Left renal cortex interstitium (tissue), 4 donors: Measurements from ENCODE around the gene ANKRD33B. TPM values are rescaled to one million over a fixed set of nuclear protein-coding genes. Genes with fewer than 3 reads are reported as not detected.
"Not testable (repeated sequence)": the region's sequence is repeated elsewhere in the genome, so short reads cannot be mapped to it uniquely, and the experiment has no call there.

Source experiments
- DNase-seq, 4 donors: peaks; one replicate each; pipeline ENCODE4 v3.0.0-alpha.2; 2013; ENCODE audit warnings: low read depth in 4 of 4, low spot score in 2 of 4, missing footprints in 1 of 4
- polyA plus RNA-seq, 4 donors: library from polyadenylated mRNA; unstranded; fragments of 120-200 nt; gene quantifications; one replicate each; pipeline ENCODE4 v1.2.1, GENCODE V29; 2013; ENCODE audit not compliant: insufficient read length in 4 of 4

ANKRD33B gene
- polyA plus RNA-seq, 4 donors: 1.5 to 1.7 (median 1.6) TPM

GRCh38 chr5:10556289-10556807 lies 7.5 kb upstream of the ANKRD33B start:
- no peak for DNase-seq

- no peak for DNase-seq
These were observed 6.8 kb upstream of the ANKRD33B start for GRCh38 chr5:10556893-10557746.

- DNase-seq: no peak
These were observed 4.7 kb upstream of the ANKRD33B start for GRCh38 chr5:10559151-10559550.

GRCh38 chr5:10559871-10560270 lies 4.0 kb upstream of the ANKRD33B start:
- DNase-seq: no peak

- no peak for DNase-seq
These were observed 1.4 kb upstream of the ANKRD33B start for GRCh38 chr5:10562201-10563109.

GRCh38 chr5:10563110-10563944 lies 543 bp upstream of the ANKRD33B start:
- DNase-seq: no peak

- no peak for DNase-seq
These were observed 1.2 kb downstream of the ANKRD33B start for GRCh38 chr5:10564838-10565784.

- DNase-seq: no peak
These were observed 2.1 kb downstream of the ANKRD33B start for GRCh38 chr5:10565785-10566542.

GRCh38 chr5:10566543-10567068 lies 2.7 kb downstream of the ANKRD33B start:
- no peak for DNase-seq

- DNase-seq: no peak
These were observed 3.3 kb downstream of the ANKRD33B start for GRCh38 chr5:10567121-10567591.

GRCh38 chr5:10567781-10568321 lies 4.0 kb downstream of the ANKRD33B start:
- no peak for DNase-seq

- DNase-seq: not testable (repeated sequence)
These were observed 6.7 kb downstream of the ANKRD33B start for GRCh38 chr5:10570540-10570939.

GRCh38 chr5:10572451-10572850 lies 8.6 kb downstream of the ANKRD33B start:
- DNase-seq: no peak

GRCh38 chr5:10573487-10574145 lies 9.7 kb downstream of the ANKRD33B start:
- DNase-seq: no peak

- DNase-seq: not testable (repeated sequence)
These were observed 11.0 kb downstream of the ANKRD33B start for GRCh38 chr5:10574879-10575278.

- DNase-seq: no peak
These were observed 12.4 kb downstream of the ANKRD33B start for GRCh38 chr5:10576121-10576789.

- no peak for DNase-seq
These were observed 12.9 kb downstream of the ANKRD33B start for GRCh38 chr5:10576790-10577189.
